Femur (tissue), 1 donor: ENCODE results near the gene GK.
"Not testable (repeated sequence)": the region's sequence is repeated elsewhere in the genome, so short reads cannot be mapped to it uniquely, and the experiment has no call there.

ENCODE experiments used
- DNase-seq: peaks from one replicate; pipeline ENCODE4 v3.0.0-alpha.2; 2017

Gene GK

DNA sequence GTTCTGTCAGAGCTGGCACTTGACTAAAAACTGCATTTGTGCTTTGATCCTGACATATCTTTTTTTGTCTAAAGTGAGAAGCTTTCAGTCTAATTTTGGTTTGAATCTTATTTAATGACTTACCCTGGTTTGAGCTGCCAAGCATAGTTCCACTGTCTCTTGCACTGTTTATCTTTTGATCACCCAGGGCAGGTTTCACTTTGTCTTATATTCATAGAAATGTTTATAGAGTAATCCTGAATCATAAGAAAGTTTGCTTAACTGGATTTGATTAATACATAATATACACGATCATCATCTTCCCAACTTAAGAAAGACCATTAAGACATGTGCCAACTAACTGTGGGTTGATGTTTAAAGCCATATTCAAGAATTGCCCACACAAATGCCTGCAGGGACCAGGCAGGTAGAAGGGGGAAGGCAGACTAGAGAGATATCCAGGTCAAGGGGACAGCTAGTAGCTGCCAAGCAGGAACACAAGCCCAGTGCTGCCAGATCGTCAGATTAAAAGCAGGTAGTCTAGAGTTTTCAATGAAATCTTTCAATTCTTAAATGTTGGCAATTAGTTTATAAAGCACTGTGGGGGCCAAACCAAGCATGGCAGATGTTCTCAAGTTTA lies 1.9 kb downstream of the GK start:
- DNase-seq: no peak

GRCh38 chrX:30655991-30656390 lies 2.8 kb downstream of the GK start:
- DNase-seq: no peak

DNA sequence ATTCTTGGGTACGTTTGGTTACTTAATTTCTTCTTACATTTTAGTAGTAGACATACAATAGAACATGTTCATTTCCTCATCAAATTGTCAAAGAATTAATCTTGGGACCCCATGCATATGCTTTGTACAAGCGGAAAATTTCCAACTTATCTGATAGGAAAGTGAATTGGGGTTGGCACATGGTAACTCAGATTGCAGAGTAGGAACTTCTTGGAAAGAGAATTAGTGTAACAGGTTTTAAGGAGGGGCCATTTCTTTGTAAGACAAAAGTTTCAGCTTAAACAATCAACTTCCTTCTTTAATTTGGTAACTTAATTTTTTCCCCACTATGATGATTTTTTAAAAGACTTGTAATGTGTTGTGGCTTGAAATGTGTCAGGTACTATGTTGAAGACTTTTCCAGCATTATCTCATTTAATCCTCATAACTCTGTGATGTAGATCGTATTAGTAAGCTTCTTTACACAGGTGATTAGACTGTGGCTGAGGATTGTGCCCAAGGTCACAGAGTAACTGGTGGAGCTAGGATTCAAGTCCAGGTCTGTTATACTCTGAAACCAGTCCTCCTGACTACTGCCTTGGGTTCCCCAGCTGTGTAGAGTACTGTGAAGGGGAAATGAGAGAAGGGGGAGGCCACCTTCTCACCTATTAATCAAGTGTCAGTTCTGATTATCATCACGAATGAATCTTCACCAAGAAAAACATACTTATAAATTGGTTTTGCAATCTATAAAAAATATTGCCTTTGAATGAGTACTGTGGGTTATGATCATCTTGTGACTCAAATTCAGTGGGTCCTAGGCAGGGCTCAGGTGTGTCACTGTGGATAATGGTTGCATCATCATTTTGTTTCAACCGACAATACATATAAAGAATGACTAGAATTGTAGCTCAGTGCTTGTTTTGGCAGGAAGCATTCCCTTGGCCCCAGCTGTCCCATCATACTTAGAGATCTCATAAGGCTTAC lies 4.3 kb downstream of the GK start:
- DNase-seq: no peak

DNA sequence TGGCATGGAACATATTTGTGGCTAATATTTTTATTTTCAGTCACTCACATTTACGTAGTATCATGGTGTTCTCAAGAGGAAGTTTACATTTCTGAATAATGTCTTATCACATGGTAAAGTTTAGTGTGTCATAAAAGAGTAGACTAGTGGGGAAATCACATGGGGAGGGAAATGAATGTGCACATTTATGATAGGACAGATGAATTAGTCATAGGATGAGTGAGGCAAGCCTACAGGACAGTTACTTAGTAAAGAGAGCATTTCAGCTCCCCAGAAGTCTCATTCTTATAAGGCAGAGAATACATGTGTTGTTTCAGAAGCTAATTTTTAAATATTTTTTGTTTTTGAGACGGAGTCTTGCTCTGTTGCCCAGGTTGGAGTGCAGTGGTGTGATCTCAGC lies 6.2 kb downstream of the GK start:
- DNase-seq: no peak

DNA sequence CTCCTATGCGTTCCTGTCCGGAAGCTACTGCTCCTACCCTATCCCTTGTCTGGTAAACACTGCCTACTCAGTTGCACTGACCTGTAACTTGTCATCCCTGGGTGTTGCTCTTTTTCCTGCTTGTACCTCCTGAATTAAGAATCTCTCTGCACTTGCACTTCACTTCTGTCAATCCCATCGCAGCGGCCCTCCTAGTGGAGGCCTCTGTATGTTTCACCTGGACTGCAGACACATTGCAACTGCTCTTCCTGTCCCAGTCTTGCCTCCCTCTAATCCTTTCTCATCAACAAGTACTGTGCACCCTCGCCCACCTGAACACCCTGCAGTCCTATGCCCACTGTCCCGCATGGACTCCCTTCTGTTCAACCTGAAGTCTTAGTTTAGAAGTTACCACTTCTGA lies 8.0 kb downstream of the GK start:
- DNase-seq: no peak

DNA sequence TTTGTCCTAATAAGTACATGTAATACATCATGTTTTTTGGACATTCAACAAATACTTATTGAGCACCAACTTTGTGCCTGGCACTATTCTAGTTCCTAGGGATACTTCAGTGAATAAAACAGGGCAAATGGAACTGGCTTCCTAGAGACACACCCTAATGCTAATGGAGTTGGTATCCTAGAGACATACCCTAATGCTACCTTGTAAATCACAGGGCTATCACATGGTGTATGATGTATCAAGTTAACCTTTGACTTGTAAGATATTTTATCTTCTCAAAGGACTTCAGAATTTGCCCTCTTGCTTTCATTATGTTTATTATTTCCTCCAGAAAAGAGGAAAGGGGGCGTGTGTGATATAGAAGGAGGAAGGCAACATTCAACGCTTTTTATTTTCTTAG lies 10.1 kb downstream of the GK start:
- no peak for DNase-seq

DNA sequence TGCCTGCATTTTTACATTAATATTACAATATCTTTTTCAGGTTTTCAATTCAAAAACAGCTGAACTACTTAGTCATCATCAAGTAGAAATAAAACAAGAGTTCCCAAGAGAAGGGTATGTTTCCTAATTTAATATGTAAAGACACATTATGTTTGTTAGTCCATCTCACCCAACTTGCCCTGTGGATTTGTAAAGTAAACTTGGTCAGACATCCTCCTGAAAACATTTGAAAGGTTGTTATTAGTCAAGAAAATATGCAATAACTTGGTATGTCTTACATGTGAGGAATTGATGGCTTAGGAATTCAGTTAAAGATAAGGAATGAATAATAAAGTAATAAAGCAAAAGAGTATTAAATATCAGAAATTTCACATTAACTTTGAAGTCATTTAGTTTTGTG lies 12.2 kb downstream of the GK start:
- DNase-seq: no peak

DNA sequence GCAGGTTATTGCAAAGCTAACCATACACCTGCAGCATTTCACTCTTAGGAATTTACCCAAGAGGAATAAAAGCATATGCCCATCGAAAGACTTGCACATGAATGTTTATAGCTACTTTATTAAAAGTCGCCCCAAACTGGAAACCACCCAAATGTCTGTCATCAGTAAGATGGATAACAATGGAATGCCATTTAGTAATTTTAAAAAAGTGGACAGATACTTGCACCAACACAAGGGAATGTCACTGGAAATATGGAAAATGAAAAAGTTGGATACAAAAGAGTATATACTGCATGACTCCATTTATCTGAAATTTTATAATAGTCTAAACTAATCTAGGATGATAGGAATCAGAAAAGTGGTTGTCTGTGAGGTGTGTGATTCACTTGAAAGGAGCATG lies 12.9 kb downstream of the GK start:
- no peak for DNase-seq

DNA sequence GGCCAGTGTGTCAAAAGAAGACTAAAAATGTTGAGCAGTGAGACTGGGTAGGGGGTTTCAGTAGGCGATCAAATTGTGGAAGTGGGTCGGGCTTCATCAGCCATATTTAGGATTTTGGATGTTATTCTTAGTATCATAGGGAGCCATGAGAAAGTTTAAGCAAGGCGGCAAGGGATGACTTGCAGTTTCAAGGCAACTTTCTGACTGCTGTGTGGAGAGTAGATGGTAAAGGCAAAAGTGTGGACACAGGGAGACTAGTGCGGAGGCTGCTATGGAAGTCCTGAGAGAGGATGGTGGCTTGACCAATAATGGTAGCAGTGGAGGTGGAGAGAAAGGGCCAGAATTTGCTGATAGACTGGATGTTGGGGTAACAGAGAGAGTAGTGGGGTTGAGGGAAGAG lies 15.4 kb downstream of the GK start:
- no peak for DNase-seq

DNA sequence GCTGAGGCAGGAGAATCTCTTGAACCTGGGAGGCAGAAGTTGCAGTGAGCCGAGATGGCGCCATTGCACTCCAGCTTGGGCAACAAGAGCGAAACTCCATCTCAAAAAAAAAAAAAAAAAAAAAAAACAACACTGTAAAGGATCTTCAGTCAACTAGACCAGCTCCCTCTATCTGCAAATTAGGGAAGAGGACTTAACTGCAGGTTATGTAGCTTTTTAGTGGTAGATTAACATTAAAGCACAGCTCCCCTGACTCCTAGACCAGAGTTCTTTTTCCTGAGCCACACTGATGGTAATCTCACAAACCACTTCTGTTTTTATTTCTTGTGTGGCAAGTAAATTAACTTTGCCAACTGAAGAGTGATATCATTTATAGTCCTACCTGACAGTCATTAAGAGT lies 18.0 kb downstream of the GK start:
- not testable (repeated sequence) for DNase-seq

GRCh38 chrX:30673127-30673796 lies 20.0 kb downstream of the GK start:
- DNase-seq: no peak

DNA sequence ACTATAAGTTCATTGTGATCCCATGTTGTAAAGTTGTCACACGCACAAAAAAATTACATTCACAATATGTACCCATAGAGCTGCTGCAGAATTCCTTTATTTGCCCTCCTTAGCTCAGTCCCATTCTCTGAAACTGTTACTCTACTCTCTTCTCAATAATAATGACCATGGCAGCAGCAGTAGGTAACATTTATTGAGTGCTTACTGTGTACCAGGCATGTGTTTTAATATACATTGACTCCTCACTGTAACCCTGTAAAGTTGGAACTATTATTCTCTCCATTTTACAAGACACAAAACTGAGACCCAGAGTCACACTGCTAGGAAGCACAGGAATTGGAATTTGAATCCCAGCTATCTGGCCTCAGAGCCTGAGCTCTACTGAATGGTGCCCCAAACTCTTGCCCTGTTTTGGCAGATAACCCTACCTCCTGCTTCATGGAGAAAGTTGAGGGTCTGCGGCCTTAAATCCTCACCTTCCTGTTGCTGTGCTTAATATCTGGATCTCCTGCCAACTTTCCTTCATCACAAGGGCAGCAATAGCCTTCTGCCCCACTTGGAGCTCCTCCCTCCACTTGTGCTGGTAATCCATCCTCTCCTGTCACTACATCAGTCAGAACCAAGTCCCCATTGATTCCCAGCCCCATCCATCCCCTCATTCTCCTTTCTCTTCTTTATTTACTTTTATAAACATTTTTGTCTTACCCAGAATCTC lies 20.8 kb downstream of the GK start:
- no peak for DNase-seq

DNA sequence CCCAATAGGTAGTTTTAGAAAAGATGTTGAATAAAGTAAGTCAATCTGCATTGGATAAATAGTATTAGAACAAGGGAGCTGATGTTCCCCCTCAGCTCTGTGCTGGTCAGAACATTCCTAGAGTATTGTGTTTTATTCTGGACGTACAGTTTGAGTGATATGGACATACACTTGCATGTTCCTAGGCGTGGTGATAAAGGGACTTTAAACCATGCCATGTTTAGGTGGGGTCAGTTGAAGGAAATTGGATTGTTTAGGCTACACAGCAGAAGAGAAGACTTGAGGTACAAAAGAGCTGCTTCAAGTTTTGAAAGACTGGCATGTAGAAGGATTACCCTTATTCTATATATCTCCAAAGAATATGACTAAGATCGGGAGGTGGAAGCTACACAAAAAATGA lies 21.6 kb downstream of the GK start:
- DNase-seq: no peak

GRCh38 chrX:30679369-30679768 lies 26.1 kb downstream of the GK start:
- DNase-seq: no peak

DNA sequence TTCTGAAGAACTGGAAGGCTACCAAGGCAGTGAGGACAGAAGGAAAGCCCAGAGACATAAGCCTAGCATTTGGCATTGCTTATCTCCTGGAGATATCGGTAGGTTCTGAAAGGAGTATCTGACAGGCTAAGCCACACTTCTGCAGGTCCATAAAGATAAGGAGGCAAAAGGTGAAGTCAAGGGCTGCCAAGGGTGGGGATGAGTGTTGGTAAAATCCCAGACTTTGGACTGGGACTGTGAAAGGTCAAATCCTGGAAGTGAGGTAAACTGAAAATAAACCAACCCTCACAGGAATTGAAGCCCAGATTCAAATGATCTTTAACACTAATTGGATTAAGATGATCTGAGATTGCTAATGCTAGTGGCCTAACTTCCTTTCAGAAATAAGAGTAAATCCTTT lies 27.4 kb downstream of the GK start:
- DNase-seq: no peak

DNA sequence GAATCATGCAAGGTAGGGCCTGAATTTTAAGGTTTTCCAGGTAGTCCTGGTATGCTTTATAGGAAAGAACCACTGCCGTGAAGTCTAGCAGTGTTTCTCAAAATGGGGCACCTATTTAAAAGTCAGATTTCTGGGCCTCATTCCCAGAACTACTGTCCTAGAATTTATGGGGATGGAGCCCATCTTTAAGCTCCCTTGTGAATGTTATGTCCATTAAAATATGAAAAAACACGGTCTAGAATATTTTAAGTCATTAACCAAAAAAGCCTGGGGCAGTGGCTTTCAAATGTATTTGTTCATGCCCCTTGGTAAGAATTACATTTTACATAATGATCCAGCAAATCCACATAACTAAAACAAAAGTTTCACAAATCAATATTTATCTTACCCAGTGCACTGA lies 35.4 kb downstream of the GK start:
- DNase-seq: no peak

DNA sequence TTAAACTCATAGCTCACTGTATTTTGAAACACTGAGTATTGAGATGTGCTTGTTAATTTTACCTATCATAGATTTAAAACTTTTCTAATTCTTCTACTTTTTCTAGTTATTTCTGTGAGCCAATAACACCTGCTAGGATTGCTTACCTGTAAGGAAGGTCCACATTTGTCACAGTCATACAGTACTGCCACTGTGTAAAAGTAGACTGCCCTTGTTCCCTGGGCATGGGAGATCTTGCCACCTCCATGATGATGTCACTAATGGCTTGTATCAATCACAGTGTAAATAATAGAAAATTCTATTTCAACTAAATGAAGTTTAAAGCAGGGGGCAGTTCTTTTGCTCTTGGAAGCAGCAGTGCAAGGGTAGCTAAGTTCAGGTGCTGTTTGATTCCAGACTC lies 35.9 kb downstream of the GK start:
- DNase-seq: no peak

- DNase-seq: no peak
These were observed 37.1 kb downstream of the GK start for GRCh38 chrX:30690330-30690729.

DNA sequence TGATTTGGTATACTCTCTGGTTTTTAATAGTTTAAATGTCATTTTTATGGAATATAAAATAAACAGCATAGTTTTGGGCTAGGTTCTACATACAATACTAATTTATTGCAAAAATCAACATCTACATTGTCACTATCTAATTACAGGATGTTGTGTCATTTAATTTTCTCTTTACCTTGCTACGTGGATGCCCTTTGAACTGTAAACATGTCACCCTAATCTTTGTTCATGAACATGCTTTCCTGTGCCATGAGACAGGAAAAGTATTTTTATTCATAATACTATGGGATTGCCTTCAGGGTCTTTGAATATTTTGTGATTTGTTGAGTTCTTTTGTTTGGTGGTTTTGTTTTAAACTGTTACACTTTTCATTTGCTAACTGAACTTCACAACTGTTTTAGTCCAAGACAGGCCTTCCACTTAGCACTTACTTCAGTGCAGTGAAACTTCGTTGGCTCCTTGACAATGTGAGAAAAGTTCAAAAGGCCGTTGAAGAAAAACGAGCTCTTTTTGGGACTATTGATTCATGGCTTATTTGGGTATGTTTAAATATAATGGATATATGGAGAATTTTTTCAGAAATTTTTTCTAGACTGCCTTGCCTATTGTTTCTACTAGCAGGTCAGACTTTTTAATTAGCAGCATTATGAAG lies 40.9 kb downstream of the GK start:
- no peak for DNase-seq

DNA sequence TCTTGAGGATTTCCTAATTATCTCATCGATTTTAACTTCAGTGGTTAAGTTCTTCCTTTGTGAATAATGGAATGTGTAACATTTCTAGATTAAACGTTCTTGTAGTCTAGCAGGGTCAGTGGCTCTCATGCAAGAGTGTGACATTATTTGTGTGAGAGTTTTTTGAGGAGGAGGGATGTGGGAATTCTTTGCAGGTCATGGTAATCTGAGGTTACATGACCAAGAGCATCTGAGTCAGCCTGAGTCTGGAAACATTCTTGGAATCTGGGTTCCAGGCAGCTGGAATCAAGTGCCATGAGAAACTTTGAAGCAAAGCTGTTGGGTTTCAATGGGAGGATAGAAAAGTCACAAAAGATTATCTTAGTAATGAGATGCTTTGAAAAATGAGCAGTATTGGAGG lies 49.5 kb downstream of the GK start:
- no peak for DNase-seq

DNA sequence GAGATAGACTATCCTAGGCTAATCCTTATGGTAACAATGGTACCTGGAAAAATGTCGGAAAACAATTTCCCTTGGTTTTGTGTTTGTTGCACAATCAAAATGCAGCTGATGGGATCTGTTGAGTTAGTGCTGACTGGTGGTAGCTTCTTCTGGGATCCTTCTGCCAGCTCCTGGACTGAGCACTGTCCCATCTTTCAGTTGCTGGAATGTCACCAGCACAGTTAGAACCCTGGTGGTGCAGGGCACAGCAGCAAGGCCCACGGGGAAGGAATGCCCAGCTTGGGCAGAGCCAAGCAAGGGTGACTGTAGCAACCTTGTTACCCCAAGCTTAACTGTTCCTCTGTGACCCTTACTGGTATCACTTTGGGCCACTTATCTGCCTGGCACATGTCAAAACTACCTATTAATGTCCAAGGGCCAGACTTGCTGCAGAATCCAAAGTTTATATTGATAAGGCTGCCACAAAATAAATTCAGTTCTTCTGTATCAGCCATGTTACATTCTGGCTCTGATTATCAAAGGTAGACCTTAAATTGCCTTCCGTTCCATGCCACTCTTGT lies 53.1 kb downstream of the GK start:
- no peak for DNase-seq

DNA sequence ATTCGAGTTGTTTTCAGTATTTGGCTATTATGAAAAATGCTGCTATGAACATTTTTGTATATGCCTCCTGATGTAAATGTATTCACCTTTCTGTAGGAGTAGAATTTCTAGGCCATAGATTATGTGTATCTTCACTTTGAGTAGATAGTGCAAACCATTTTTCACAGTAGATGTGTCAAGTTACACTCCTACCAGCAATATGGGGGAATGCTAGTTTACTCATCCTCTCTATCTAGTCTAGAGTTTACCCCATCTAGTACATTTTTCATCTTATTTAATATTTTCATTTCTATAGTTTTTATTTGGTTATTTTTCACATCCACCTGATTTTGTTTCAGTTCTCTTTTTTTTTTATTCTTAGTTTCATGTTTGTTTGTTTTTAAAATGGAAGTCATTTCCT lies 59.0 kb downstream of the GK start:
- DNase-seq: no peak
